Activated CD8-positive, alpha-beta memory T cell treated with anti-CD3 and anti-CD28 coated beads, Interleukin-2, amount 10 ng/mL, durations not matched to agents 7 days and 5 days (primary cell): ENCODE measurements around the gene AKAP10. TPM values are rescaled to one million over a fixed set of nuclear protein-coding genes. Genes with fewer than 3 reads are reported as not detected.

ENCODE experiments used
- ATAC-seq: fragments of 150-1000 bp; cut with Tn5 transposase; one replicate; pipeline ENCODE4 v1.10.0; 2021; ENCODE audit warnings: moderate library complexity
- CTCF ChIA-PET: fragments of 350-600 bp; sonication (Branson Sonifier 250); formaldehyde crosslinking; loops from one replicate; lab custom pipeline; 2021; ENCODE audit warnings: antibody characterized with exemption; lab: Charles Lee
- DNase-seq: peaks from one replicate; pipeline ENCODE4 v3.0.0-alpha.2; 2020
- H3K27ac Mint-ChIP-seq: one replicate; pipeline ENCODE4 v1.8.0; 2021; ENCODE audit warnings: mild to moderate bottlenecking, mixed read lengths
- H3K27me3 Mint-ChIP-seq: one replicate; pipeline ENCODE4 v1.8.0; 2021; ENCODE audit warnings: mixed read lengths
- H3K36me3 Mint-ChIP-seq: one replicate; pipeline ENCODE4 v1.8.0; 2021; ENCODE audit warnings: mild to moderate bottlenecking, mixed read lengths
- H3K4me1 Mint-ChIP-seq: one replicate; pipeline ENCODE4 v1.8.0; 2021; ENCODE audit warnings: mixed read lengths
- H3K4me3 Mint-ChIP-seq: one replicate; pipeline ENCODE4 v1.8.0; 2021; ENCODE audit warnings: mild to moderate bottlenecking, moderate library complexity, mixed read lengths
- H3K9me3 Mint-ChIP-seq: one replicate; pipeline ENCODE4 v1.8.0; 2022; ENCODE audit warnings: low read depth, mixed read lengths
- total RNA-seq, 2 experiments: library from RNA; stranded (reverse); gene quantifications; one replicate each; pipeline ENCODE4 v1.2.3, GENCODE V29; 2021

Gene AKAP10
- total RNA-seq, 2 experiments from 2014 or later = 34.3 to 44.6 TPM

DNA sequence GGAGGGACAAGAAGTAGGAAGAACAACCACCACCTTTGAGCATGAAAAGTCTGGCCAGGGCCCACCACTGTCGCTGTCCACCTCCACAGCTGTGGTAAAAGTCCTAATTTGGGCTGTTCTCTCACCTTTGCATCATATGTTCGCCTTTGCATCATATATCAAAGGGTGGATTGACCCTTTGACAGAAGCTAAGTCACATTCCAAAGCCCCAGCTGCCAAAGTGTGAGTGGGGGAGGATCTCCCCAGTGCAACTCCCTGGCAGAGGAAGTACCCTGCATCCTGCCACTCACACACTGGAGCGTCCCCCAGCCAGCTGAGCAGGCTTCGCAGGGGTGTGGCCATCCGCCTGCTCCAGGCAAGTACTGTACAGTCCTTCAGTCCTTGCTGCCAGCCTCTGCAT is 18.9 kb upstream of the AKAP10 start:
- Mint-ChIP-seq H3K36me3 (no peaks in the 10 kb centered on the region), H3K9me3 (no peaks in the 10 kb centered on the region), H3K27me3 (peaks cover 11% of the 10 kb centered on the region), H3K27ac (no peak overlapping the region), H3K4me1 (peaks cover 7% of the 10 kb centered on the region), H3K4me3 (no peak overlapping the region)
- no peak for ATAC-seq
- no peak for DNase-seq
- CTCF ChIA-PET = interaction anchor here (0.9 to 5.4 kb wide), 6 partner anchors 12 to 231 kb away, joined by 3 to 58 read pairs (median 4); partner anchors contain the start of gene SPECC1

DNA sequence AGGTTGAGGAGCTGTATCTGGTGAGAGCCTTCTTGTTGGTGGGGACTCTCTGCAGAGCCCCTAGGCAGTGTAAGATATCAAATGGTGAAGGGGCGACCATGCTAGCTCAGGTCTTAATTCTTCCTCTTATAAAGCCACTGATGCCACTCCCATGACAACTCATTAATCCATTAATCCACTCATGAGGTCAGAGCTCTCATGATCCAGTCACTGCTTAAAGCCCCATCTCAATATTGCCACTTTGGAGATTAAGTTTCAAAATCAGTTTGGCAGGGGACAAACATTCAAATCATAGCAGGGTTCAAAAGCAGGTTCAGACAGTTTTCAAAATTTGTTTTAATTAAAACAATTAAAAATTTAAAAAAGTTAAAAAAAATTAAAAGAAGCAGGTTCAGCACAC is 18.5 kb upstream of the AKAP10 start:
- DNase-seq = no peak
- ATAC-seq = no peak
- Mint-ChIP-seq H3K36me3 (no peaks in the 10 kb centered on the region), H3K4me1 (peaks cover 7% of the 10 kb centered on the region), H3K27ac (no peak overlapping the region), H3K27me3 (peaks cover 11% of the 10 kb centered on the region), H3K9me3 (no peaks in the 10 kb centered on the region), H3K4me3 (no peak overlapping the region)
- CTCF ChIA-PET = interaction anchor here (0.9 to 5.4 kb wide), 6 partner anchors 13 to 231 kb away, joined by 3 to 58 read pairs (median 4); partner anchors contain the start of gene SPECC1

DNA sequence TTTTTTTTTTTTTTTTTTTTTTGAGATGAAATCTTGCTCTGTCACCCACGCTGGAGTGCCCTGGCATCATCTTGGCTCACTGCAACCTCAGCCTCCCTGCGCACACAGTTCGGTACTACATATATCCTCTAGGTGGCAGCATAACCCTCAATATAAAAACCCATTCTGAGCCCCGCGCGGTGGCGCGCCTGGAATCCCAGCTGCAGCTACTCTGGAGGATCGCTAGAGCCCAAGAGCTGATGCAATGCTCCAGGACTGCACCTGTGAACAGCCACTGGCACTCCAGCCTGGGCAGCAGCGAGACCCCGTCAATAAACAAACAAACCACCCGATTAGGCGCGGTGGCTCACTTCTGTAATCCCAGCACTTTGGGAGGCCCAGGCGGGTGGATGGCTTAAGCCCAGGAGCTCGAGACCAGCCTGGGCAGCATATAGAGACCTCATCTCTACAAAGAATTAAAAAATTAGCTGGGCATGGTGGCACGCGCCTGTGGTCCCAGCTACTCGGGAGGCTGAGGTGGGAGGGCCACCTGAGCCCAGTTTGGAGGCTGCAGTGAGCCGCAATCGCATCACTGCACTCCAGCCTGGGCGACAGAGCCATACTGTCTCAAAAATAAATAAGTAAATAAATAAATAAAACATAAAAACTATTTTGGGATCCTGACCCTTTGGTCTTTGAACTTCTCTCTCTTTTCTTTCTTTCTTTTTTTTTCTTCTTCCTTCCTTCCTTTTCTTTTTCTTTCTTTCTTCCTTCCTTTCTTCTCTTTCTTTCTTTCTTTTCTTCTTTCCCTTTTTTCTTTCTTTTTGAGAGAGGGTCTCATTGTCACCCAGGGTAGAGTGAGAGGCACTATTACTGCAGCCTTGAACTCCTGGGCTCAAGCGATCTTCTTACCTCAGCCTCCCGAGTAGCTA is 15.4 kb upstream of the AKAP10 start:
- ATAC-seq = peak; percentile 97
- Mint-ChIP-seq H3K4me3 (no peak overlapping the region), H3K27ac (no peak overlapping the region), H3K36me3 (no peaks in the 10 kb centered on the region), H3K4me1 (peaks cover 7% of the 10 kb centered on the region), H3K27me3 (peaks cover 17% of the 10 kb centered on the region), H3K9me3 (no peaks in the 10 kb centered on the region)
- peak; percentile 80 for DNase-seq
- CTCF ChIA-PET = interaction anchor here (0.6 to 5.4 kb wide), 39 partner anchors 8 to 527 kb away, joined by 3 to 58 read pairs (median 5); partner anchors contain the start of genes AKAP10 and SPECC1

DNA sequence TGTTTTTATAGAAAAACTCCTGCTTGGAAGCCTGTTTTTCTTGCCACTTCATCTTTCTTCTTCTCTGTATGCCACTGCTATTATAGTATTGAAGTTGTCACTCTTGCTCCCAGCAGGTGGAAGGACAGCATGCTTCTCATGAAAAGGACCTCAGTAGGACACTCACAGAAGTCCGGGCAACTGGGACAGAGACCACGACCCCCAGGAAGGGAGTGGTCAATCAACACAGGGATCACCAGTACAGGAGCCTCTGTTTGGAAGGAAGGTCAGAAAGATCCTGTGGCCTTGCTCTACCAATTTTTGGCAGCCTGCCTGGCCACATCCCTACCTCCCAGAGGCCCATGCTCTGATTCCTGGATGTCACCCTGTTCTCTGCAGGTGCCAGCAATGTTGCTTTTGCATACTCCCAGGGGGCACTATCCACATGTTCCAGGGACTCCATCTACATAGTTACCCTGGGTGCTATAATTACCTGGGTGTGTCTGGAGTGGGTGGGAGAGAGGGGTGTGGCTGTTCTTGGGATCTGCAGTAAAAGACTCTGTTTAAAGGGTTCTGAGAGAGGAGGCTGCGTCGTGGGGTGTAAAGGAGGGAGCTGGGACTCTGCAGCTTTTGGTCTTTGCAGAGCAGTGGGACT is 13.7 kb upstream of the AKAP10 start:
- H3K9me3 Mint-ChIP-seq = no peaks in the 10 kb centered on the region
- H3K27me3 Mint-ChIP-seq = peaks cover 9% of the 10 kb centered on the region
- H3K4me3 Mint-ChIP-seq = no peak overlapping the region
- DNase-seq (no peak), ATAC-seq (no peak)
- CTCF ChIA-PET = interaction anchor here (1.2 to 5.4 kb wide), 5 partner anchors 9 to 126 kb away, joined by 6 to 58 read pairs (median 11); partner anchors contain the start of gene AKAP10
- no peak overlapping the region for H3K27ac Mint-ChIP-seq
- no peaks in the 10 kb centered on the region for H3K36me3 Mint-ChIP-seq
- peaks cover 10% of the 10 kb centered on the region for H3K4me1 Mint-ChIP-seq

DNA sequence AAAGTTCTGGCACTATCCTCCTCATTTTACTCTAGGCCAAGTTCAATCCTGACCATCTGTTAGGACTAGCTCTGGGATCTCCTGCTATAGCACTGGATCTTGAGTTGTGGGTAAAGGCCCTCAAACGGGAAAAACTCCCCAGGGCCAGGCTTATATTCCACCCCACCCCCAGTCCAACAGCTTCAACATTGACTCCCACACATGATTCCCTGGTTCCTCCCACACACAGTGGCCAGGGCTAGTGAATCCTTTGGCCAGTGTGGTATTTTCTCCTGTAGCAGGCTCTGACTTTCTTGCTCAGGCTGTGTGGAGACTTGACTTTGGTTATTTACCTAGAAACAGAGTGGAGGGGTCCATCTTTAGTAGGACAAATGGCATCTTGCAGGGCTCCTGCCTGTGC is 10.3 kb upstream of the AKAP10 start:
- no peak for ATAC-seq
- no peak for DNase-seq
- no peaks in the 10 kb centered on the region for H3K9me3 Mint-ChIP-seq
- peaks cover 7% of the 10 kb centered on the region for H3K4me1 Mint-ChIP-seq
- CTCF ChIA-PET = no interaction called here
- no peaks in the 10 kb centered on the region for H3K36me3 Mint-ChIP-seq
- peaks cover 9% of the 10 kb centered on the region for H3K27me3 Mint-ChIP-seq
- H3K27ac Mint-ChIP-seq = no peak overlapping the region
- no peak overlapping the region for H3K4me3 Mint-ChIP-seq

DNA sequence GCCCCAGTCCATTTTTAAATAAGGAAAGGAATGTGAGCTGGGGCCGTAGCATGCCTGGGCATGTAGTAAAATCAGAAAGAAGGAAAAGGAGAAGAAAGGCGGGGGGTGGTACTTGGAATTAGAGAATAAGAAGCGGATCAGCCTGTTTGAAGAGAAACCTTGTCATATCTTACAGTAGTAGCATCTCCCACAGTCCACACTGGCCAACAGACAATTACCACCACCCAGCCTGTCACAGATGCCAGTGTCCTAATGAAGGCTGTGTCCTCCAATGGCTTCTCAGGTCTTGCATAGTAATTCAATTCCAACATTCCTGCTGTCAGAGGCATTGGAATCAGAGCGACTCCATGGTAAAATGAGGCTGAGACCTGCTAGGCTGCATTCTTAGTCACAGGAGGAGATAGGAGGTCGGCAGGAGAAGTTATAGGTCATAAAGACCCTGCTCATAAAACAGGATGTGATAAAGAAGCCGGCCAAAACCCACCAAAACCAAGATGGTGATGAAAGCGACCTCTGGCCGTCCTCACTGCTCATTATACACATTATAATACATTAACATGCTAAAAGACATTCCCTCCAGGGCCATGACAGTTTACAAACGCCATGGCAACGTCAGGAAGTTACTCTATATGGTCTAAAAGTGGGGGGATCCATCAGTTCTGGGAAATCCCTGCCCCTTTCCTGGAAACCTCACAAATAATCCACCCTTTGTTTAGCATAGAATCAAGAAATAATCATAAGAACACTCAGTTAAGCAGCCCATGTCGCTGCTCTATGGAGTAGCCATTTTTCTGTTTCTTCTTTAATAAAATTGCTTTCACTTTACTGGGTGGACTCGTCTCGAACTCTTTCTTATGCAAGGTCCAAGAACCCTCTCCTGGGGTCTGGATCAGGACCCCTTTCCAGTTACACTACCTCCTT is 9.6 kb upstream of the AKAP10 start:
- H3K9me3 Mint-ChIP-seq = no peaks in the 10 kb centered on the region
- CTCF ChIA-PET = interaction anchor here (1.2 kb wide), 1 partner anchor 21 kb away, joined by 3 read pairs; no protein-coding TSS in a partner anchor
- H3K4me3 Mint-ChIP-seq = no peak overlapping the region
- no peak overlapping the region for H3K27ac Mint-ChIP-seq
- H3K36me3 Mint-ChIP-seq = no peaks in the 10 kb centered on the region
- H3K4me1 Mint-ChIP-seq = peaks cover 7% of the 10 kb centered on the region
- no peak for DNase-seq
- peaks cover 9% of the 10 kb centered on the region for H3K27me3 Mint-ChIP-seq
- no peak for ATAC-seq

DNA sequence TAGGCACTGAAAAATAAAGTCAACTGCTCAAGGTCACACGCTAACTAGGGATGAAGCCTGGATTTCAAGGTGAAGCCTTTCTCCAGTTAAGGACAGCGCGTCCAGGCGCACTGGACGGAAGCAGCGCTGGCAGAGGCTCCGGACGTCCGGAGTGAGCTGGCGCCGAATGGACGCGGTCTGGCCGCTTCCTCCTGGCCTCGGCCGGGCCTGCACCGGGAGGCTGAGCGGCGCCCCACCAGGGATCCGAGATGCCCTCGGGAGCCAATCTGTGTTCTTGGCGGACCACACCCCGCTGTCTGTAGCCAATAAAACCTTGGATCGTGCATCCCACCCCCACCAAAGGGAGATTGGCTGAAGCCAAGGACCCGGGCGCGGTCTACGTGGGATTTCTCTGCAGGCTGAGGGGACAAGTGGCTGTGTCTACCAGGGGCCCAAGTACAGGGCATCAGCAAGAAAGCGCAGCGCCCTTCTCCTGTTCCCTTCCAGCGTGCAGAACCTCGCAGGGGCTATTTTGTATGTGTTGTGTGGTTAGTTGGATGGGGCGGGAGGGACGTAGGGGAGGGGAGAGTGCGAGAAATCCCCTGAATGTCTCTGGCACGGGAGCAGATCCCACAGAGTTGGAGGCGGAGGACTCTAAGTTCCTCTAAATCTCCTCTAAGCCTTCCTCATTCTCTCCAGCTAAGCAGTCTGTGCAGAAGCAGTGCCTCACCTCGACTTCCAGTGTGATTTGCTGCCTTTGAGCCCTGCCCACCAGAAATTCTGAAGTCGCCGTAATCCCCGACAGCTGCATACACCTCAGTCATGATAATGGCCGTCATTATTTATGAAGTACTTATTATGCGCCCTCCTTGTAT is 2.5 kb upstream of the AKAP10 start:
- DNase-seq (no peak), ATAC-seq (no peak)
- Mint-ChIP-seq H3K4me3 (no peak overlapping the region), H3K27ac (no peak overlapping the region), H3K27me3 (no peaks in the 10 kb centered on the region), H3K4me1 (peaks cover 28% of the 10 kb centered on the region), H3K36me3 (peaks cover 10% of the 10 kb centered on the region), H3K9me3 (no peaks in the 10 kb centered on the region)
- CTCF ChIA-PET = interaction anchor here (2.0 to 3.0 kb wide), 2 partner anchors 13 to 28 kb away, joined by 8 to 11 read pairs; partner anchors contain the start of gene SPECC1

DNA sequence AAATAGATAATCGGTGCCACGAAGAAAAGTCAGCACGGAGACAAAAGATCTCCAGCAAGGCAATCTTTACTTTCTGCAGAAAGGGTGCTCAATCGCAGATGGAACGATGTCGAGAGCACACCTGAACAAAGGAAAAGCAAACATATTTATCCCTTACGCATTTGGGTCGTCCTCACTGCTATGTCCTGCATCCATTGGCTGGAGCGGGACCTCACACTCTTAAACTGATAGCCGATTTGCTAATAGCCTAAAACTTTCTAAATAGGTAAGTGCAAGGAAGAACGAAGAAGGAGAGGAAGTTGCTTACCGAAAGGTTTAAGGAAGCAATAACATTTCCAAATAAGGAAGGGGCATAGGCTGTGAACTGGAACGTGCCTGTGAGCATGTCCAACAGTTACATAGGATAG is 1.2 kb upstream of the AKAP10 start:
- CTCF ChIA-PET = interaction anchor here (1.1 to 1.8 kb wide), 4 partner anchors 10 to 138 kb away, joined by 3 to 6 read pairs (median 6); no protein-coding TSS in a partner anchor
- peak overlapping the region; percentile 94 for H3K4me3 Mint-ChIP-seq

DNA sequence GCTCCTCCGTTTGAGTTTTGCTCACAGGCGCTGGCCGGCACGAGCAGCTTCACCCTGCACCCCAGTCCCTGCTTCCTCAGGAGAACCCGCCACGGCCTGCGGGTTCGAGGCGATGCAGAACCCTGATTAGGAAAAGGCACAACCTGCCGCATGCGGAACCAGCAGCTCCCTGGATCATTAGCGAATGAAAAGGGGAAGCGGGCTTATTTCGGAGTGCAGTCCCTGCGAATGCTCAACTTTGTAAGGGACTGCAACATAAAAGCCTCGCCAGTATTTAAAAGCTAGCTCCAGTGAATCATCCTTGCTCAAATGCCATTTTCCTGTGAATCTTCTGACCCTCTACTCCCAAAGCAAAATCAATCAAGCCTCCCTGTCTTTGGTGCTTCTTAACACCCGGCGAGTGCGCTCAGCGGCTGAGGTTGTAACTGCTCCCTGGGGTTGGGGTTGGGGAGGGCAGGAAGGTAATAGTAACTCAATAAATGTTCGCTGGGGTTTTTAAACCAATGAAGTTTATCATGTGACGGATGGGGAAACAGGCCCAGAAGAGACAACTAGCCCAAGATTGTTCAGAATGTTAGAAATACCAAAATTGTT is 678 bp upstream of the AKAP10 start:
- CTCF ChIA-PET = interaction anchor here (1.1 to 3.3 kb wide), 9 partner anchors 11 to 615 kb away, joined by 3 to 17 read pairs (median 4); partner anchors contain the start of gene SPECC1
- H3K9me3 Mint-ChIP-seq = no peaks in the 10 kb centered on the region
- H3K4me1 Mint-ChIP-seq = peaks cover 40% of the 10 kb centered on the region
- ATAC-seq (no peak), DNase-seq (peak; percentile 58)
- H3K27ac Mint-ChIP-seq = peak overlapping the region; percentile 98
- H3K27me3 Mint-ChIP-seq = no peaks in the 10 kb centered on the region
- peaks cover 24% of the 10 kb centered on the region for H3K36me3 Mint-ChIP-seq
- peak overlapping the region; percentile 94 for H3K4me3 Mint-ChIP-seq

More for the DNA sequence above, 1.2 kb upstream of the AKAP10 start:
- peaks cover 35% of the 10 kb centered on the region for H3K4me1 Mint-ChIP-seq
- DNase-seq (no peak), ATAC-seq (no peak)
- H3K36me3 Mint-ChIP-seq = peaks cover 19% of the 10 kb centered on the region
- peak overlapping the region; percentile 98 for H3K27ac Mint-ChIP-seq
- H3K9me3 Mint-ChIP-seq = no peaks in the 10 kb centered on the region
- no peaks in the 10 kb centered on the region for H3K27me3 Mint-ChIP-seq

DNA sequence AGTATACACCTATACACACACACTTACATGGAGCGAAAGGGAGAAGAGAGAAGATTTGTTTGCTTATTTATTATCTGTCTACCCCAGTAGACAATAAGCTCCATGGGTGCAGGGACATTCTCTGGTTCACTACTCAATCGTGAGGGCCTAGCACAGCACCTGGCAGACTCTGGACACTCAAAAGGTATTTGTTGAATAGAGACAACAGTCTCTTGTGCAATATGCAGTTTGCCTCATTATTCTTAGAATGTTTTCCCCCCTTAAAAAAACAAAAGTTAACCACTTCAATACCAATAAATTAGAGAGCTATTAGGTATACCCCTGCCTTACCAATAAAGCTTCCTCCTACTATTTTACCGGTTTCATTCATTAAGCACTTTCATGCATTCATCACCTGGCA is 2.0 kb downstream of the AKAP10 start:
- CTCF ChIA-PET = interaction anchor here (0.6 to 3.3 kb wide), 3 partner anchors 34 to 142 kb away, joined by 3 to 17 read pairs (median 3); partner anchors contain the start of gene SPECC1
- DNase-seq (no peak), ATAC-seq (no peak)
- H3K4me3 Mint-ChIP-seq = peak overlapping the region; percentile 35
- peaks cover 47% of the 10 kb centered on the region for H3K4me1 Mint-ChIP-seq
- H3K9me3 Mint-ChIP-seq = no peaks in the 10 kb centered on the region
- peak overlapping the region; percentile 12 for H3K27ac Mint-ChIP-seq
- no peaks in the 10 kb centered on the region for H3K27me3 Mint-ChIP-seq
- H3K36me3 Mint-ChIP-seq = peaks cover 42% of the 10 kb centered on the region

DNA sequence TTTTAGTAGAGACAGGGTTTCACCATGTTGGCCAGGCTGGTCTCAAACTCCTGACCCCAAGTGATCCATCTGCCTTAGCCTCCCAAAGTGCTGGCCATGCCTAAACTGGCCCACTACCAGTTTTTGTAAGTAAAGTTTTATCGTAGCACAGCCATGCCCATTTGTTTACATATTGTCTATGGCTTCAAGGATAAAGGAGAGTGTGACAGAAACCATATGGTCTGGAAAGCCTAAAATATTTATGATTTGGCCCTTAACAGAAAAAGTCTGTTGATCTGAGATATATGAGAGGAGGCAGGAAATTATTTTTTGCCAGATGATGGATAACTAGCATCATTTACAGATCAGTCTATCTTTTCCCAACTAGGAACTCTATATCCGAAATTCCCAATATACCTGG is 4.5 kb downstream of the AKAP10 start:
- Mint-ChIP-seq H3K27ac (no peak overlapping the region), H3K4me1 (peaks cover 46% of the 10 kb centered on the region), H3K27me3 (no peaks in the 10 kb centered on the region), H3K36me3 (peaks cover 57% of the 10 kb centered on the region), H3K4me3 (no peak overlapping the region), H3K9me3 (no peaks in the 10 kb centered on the region)
- no peak for ATAC-seq
- no peak for DNase-seq
- CTCF ChIA-PET = no interaction called here
